IMR-90 (cell line): ENCODE data around the gene GCC1. TPM values are rescaled to one million over a fixed set of nuclear protein-coding genes. Genes with fewer than 3 reads are reported as not detected.

Experiments used
- ATAC-seq: fragments of 200-7000 bp; cut with Tn5 transposase; 2 replicates; pipeline ENCODE4 v1.9.1; 2020; ENCODE audit warnings: low read depth, mild to moderate bottlenecking, moderate library complexity
- BruUV-seq: library from RNA; stranded (reverse); fragments of 400-500 nt; replicated peaks from 2 replicates; lab custom pipeline; 2021; lab: Mats Ljungman, UMichigan
- CTCF ChIA-PET: fragments of 300-600 bp; formaldehyde crosslinking; extraction: SDS; loops from one replicate; lab custom pipeline; 2021; ENCODE audit warnings: antibody characterized with exemption; lab: Yijun Ruan, JAX
- POLR2A ChIA-PET: fragments of 300-600 bp; sonication (Branson Sonifier 250); formaldehyde crosslinking; loops from one replicate; lab custom pipeline; 2022; ENCODE audit warnings: antibody characterized with exemption; ENCODE audit not compliant: unreplicated experiment; lab: Charles Lee
- DNase-seq: peaks from one replicate; pipeline ENCODE4 v3.0.0; 2013
- H2AFZ ChIP-seq: replicated peaks from 2 replicates; pipeline ENCODE3; 2013; ENCODE audit warnings: low read length, mild to moderate bottlenecking; ENCODE audit not compliant: poor library complexity
- H2AK5ac ChIP-seq: 2 replicates; pipeline ENCODE4 v1.6.1; 2013; ENCODE audit warnings: low read depth, low read length, inconsistent platforms
- H2AK9ac ChIP-seq: replicated peaks from 2 replicates; pipeline ENCODE3; 2013; ENCODE audit warnings: mild to moderate bottlenecking, low read depth, low read length, moderate library complexity; ENCODE audit not compliant: poor library complexity
- H2BK120ac ChIP-seq: 2 replicates; pipeline ENCODE4 v1.6.1; 2013; ENCODE audit warnings: low read depth, low read length, inconsistent platforms
- H2BK15ac ChIP-seq: 3 replicates; pipeline ENCODE4 v1.6.1; 2013; ENCODE audit warnings: low read depth, low read length, inconsistent platforms
- H2BK20ac ChIP-seq: 2 replicates; pipeline ENCODE4 v1.6.1; 2013; ENCODE audit warnings: low read depth, mild to moderate bottlenecking, inconsistent platforms, low read length, moderate library complexity
- H2BK5ac ChIP-seq: 2 replicates; pipeline ENCODE4 v1.6.1; 2013; ENCODE audit warnings: mild to moderate bottlenecking, low read depth, low read length, inconsistent platforms; ENCODE audit not compliant: poor library complexity, severe bottlenecking
- H3K14ac ChIP-seq: replicated peaks from 2 replicates; pipeline ENCODE4 v1.6.1; 2013; ENCODE audit warnings: low read depth, low read length, inconsistent platforms
- H3K18ac ChIP-seq: 2 replicates; pipeline ENCODE4 v1.6.1; 2013; ENCODE audit warnings: low read depth, low read length, control low read depth
- H3K23ac ChIP-seq: 2 replicates; pipeline ENCODE4 v1.6.1; 2013; ENCODE audit warnings: low read depth, low read length, inconsistent platforms
- H3K27ac ChIP-seq: 2 replicates; pipeline ENCODE4 v1.5.1; 2013; ENCODE audit warnings: mild to moderate bottlenecking, control low read depth, low read length; ENCODE audit not compliant: insufficient read depth
- H3K27me3 ChIP-seq: 2 replicates; pipeline ENCODE4 v1.6.1; 2013; ENCODE audit warnings: low read length; ENCODE audit not compliant: control insufficient read depth, insufficient read depth
- H3K36me3 ChIP-seq: 2 replicates; pipeline ENCODE4 v1.6.1; 2013; ENCODE audit warnings: low read length, mixed read lengths; ENCODE audit not compliant: control insufficient read depth, insufficient read depth
- H3K4ac ChIP-seq: 2 replicates; pipeline ENCODE4 v1.6.1; 2013; ENCODE audit warnings: low read depth, low read length, inconsistent platforms
- H3K4me1 ChIP-seq: 2 replicates; pipeline ENCODE4 v1.6.1; 2013; ENCODE audit warnings: low read length, mixed read lengths; ENCODE audit not compliant: control insufficient read depth, insufficient read depth
- H3K4me2 ChIP-seq: 2 replicates; pipeline ENCODE4 v1.6.1; 2013; ENCODE audit warnings: low read depth, mild to moderate bottlenecking, control low read depth, low read length, moderate library complexity
- H3K4me3 ChIP-seq: 2 replicates; pipeline ENCODE4 v1.5.1; 2013; ENCODE audit warnings: low read depth, mild to moderate bottlenecking, control low read depth, low read length, moderate library complexity; ENCODE audit not compliant: insufficient read depth
- H3K56ac ChIP-seq: 2 replicates; pipeline ENCODE4 v1.6.1; 2013; ENCODE audit warnings: low read length, inconsistent platforms; ENCODE audit not compliant: insufficient read depth; ENCODE audit errors: extremely low read depth
- H3K79me1 ChIP-seq, 2 experiments: 2 replicates each; pipeline ENCODE4 v1.6.1; 2013; ENCODE audit warnings: low read length in 2 of 2, inconsistent platforms in 1 of 2, low read depth in 1 of 2
- H3K9ac ChIP-seq: 2 replicates; pipeline ENCODE4 v1.6.1; 2013; ENCODE audit warnings: low read depth, low read length, control low read depth
- H3K9me1 ChIP-seq: 2 replicates; pipeline ENCODE4 v1.6.1; 2013; ENCODE audit warnings: low read length, inconsistent platforms; ENCODE audit not compliant: insufficient read depth
- H3K9me3 ChIP-seq: 2 replicates; pipeline ENCODE4 v1.6.1; 2013; ENCODE audit warnings: low read length; ENCODE audit not compliant: control insufficient read depth, insufficient read depth
- H4K20me1 ChIP-seq: 2 replicates; pipeline ENCODE4 v1.6.1; 2013; ENCODE audit warnings: low read length, inconsistent platforms; ENCODE audit not compliant: insufficient read depth
- H4K5ac ChIP-seq: 2 replicates; pipeline ENCODE4 v1.6.1; 2013; ENCODE audit warnings: mild to moderate bottlenecking, low read depth, low read length, control low read depth
- H4K8ac ChIP-seq, 2 experiments: 2 replicates each; pipeline ENCODE4 v1.6.1; 2013; ENCODE audit warnings: low read depth in 2 of 2, low read length in 2 of 2, control low read depth in 1 of 2, inconsistent platforms in 1 of 2
- H4K91ac ChIP-seq: 2 replicates; pipeline ENCODE4 v1.6.1; 2013; ENCODE audit warnings: low read depth, low read length, inconsistent platforms; ENCODE audit not compliant: insufficient read depth
- BHLHE40 ChIP-seq: fragments of 150-350 bp; IDR thresholded peaks from 2 replicates; pipeline ENCODE4 v1.6.1; 2016; ENCODE audit warnings: mild to moderate bottlenecking, low read depth, low read length
- CEBPB ChIP-seq: IDR thresholded peaks from 2 replicates; pipeline ENCODE4 v1.6.1; 2012; ENCODE audit warnings: low read depth, low read length, improper control_type of control experiment
- CHD1 ChIP-seq: IDR thresholded peaks from 2 replicates; pipeline ENCODE4 v1.6.1; 2012; ENCODE audit warnings: low read depth, low read length, improper control_type of control experiment
- FOS ChIP-seq: fragments of 150-350 bp; IDR thresholded peaks from 2 replicates; pipeline ENCODE4 v1.6.1; 2016; ENCODE audit warnings: low read depth, low read length
- MAFK ChIP-seq: IDR thresholded peaks from 2 replicates; pipeline ENCODE4 v1.6.1; 2012; ENCODE audit warnings: low read depth, low read length, improper control_type of control experiment
- MAZ ChIP-seq: IDR thresholded peaks from 2 replicates; pipeline ENCODE4 v1.6.1; 2012; ENCODE audit warnings: low read depth, mild to moderate bottlenecking, low read length, improper control_type of control experiment, moderate library complexity, borderline replicate concordance
- MXI1 ChIP-seq: IDR thresholded peaks from 2 replicates; pipeline ENCODE4 v1.6.1; 2012; ENCODE audit warnings: low read depth, mild to moderate bottlenecking, low read length, moderate library complexity, borderline replicate concordance
- POLR2A ChIP-seq: IDR thresholded peaks from 2 replicates; pipeline ENCODE4 v1.6.1; 2012; ENCODE audit warnings: mild to moderate bottlenecking, low read depth, low read length
- RAD21 ChIP-seq: IDR thresholded peaks from 2 replicates; pipeline ENCODE4 v1.6.1; 2012; ENCODE audit warnings: low read length, improper control_type of control experiment
- RFX5 ChIP-seq: IDR thresholded peaks from 2 replicates; pipeline ENCODE4 v1.8.0; 2012; ENCODE audit warnings: low read depth, mild to moderate bottlenecking, low read length, moderate library complexity
- SMC3 ChIP-seq: fragments of 150-350 bp; IDR thresholded peaks from 2 replicates; pipeline ENCODE4 v1.6.1; 2016; ENCODE audit warnings: low read depth, mild to moderate bottlenecking, antibody characterized with exemption, low read length, moderate library complexity
- WGBS, 2 experiments: methylation state at CpG; one replicate each; pipeline versions ENCODE4 v1.1.5 to v1.1.7; 2013; ENCODE audit warnings: missing lambda C conversion rate in 2 of 2; ENCODE audit not compliant: insufficient read length in 1 of 2; ENCODE audit errors: extremely low coverage in 2 of 2; 5-methylcytosine and 5-hydroxymethylcytosine counted together
- dilution Hi-C: fragments of 300-500 bp; cut with HindIII; formaldehyde crosslinking; loops from one replicate; pipeline ENCODE4 v1.14.3; 2018; ENCODE audit warnings: low sequenced_read_pairs; ENCODE audit not compliant: unreplicated experiment
- in situ Hi-C: fragments of 300-500 bp; cut with MboI; formaldehyde crosslinking; loops from 3 replicates; pipeline ENCODE4 v1.14.3; 2019; ENCODE audit warnings: low sequenced_read_pairs, inconsistent platforms, mixed read lengths
- intact Hi-C: fragments of 100-400 bp; cut with micrococcal nuclease; formaldehyde crosslinking; loops from 2 replicates; pipeline ENCODE4 v1.10.0; 2022
- polyA plus RNA-seq, 3 experiments: library from polyadenylated mRNA; depleted of rRNA; stranded (reverse); fragments of >200 nt; gene quantifications; 2 replicates each; pipeline ENCODE4 v1.2.3, GENCODE V29; 2012; ENCODE audit warnings: low replicate concordance in 1 of 3
- total RNA-seq: library from RNA; depleted of rRNA; stranded (reverse); fragments of >200 nt; gene quantifications from 2 replicates; pipeline ENCODE4 v1.2.3, GENCODE V29; 2012; rRNA removed
- TF ChIP-seq, protein P1 (sequence below): fragments of 150-350 bp; IDR thresholded peaks from 2 replicates; pipeline ENCODE4 v1.6.1; 2017; ENCODE audit warnings: mild to moderate bottlenecking, antibody characterized with exemption, low read length, low read depth

GCC1 gene
- total and polyA plus RNA-seq, 2 of the 4 experiments (the other 2 are of a cell fraction): 6.1 to 22.9 TPM

DNA sequence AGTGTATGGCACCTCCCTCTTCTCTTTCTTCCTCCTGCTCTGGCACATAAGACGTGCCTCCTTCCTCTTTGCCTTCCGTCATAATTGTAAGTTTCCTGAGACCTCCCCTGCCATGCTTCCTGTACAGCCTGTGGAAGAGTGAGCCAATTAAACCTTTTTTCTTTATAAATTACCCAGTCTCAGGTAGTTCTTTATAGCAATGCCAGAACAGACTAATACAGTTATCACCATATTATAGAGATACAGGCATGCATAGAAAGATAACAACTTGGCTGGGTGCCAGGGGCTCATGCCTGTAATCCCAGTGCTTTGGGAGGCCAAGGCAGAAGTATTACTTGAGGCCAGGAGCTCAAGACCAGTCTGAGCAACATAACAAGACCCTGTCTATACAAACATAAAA, 53.2 kb downstream of the GCC1 start:
- H2AK9ac ChIP-seq: no peak overlapping the region
- no peak overlapping the region for H2AFZ ChIP-seq
- peaks cover 22% of the 10 kb centered on the region for H3K27me3 ChIP-seq
- H3K36me3 ChIP-seq: no peaks in the 10 kb centered on the region
- intact Hi-C loops: no loop called here
- no peak overlapping the region for H3K14ac ChIP-seq
- H3K18ac ChIP-seq: no peak overlapping the region
- H4K91ac ChIP-seq: no peak overlapping the region
- in situ Hi-C loops: no loop called here
- no TSS peak for BruUV-seq
- no peak overlapping the region for H3K23ac ChIP-seq
- H2BK5ac ChIP-seq: no peak overlapping the region
- no peak overlapping the region for H2AK5ac ChIP-seq
- H4K20me1 ChIP-seq: no peaks in the 10 kb centered on the region
- H3K4me1 ChIP-seq: no peaks in the 10 kb centered on the region
- no peak overlapping the region for H3K56ac ChIP-seq
- no peak overlapping the region for H3K4ac ChIP-seq
- TF ChIP-seq FOS (no peak), MAZ (no peak), CHD1 (no peak), MAFK (no peak), RFX5 (no peak), BHLHE40 (no peak), MXI1 (no peak), POLR2A (no peak), SMC3 (no peak), CEBPB (no peak), RAD21 (no peak)
- TF ChIP-seq, protein P1, sequence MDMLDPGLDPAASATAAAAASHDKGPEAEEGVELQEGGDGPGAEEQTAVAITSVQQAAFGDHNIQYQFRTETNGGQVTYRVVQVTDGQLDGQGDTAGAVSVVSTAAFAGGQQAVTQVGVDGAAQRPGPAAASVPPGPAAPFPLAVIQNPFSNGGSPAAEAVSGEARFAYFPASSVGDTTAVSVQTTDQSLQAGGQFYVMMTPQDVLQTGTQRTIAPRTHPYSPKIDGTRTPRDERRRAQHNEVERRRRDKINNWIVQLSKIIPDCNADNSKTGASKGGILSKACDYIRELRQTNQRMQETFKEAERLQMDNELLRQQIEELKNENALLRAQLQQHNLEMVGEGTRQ: no peak
- no peak overlapping the region for H3K4me2 ChIP-seq
- H3K9me1 ChIP-seq: no peaks in the 10 kb centered on the region
- H2BK20ac ChIP-seq: no peak overlapping the region
- H4K5ac ChIP-seq: no peak overlapping the region
- no peaks in the 10 kb centered on the region for H3K79me1 ChIP-seq
- ChIA-PET CTCF (no interaction called here), POLR2A (no interaction called here)
- H2BK15ac ChIP-seq: no peak overlapping the region
- H3K4me3 ChIP-seq: no peak overlapping the region
- WGBS, 2 experiments: no CpG with 5 or more reads among the region's 2 CpGs
- H4K8ac ChIP-seq: no peak overlapping the region
- dilution Hi-C loops: no loop called here
- no peak overlapping the region for H3K9ac ChIP-seq
- DNase-seq (no peak), ATAC-seq (no peak)
- no peak overlapping the region for H3K27ac ChIP-seq
- no peaks in the 10 kb centered on the region for H3K9me3 ChIP-seq
- H2BK120ac ChIP-seq: no peak overlapping the region

Other genes starting within 250 kb of the GCC1 start
- 13.1 and 20.0 TPM in 2 replicates for gene ZNF800, start 192.9 kb downstream of the GCC1 start, total RNA-seq
- 6.9 TPM in 2 replicates for gene ZNF800, start 192.9 kb downstream of the GCC1 start, polyA plus RNA-seq (2012; rRNA removed)
- 113 and 128 TPM in 2 replicates for gene ARF5, start 2.8 kb upstream of the GCC1 start, total RNA-seq
- gene ARF5, start 2.8 kb upstream of the GCC1 start, polyA plus RNA-seq (2012; rRNA removed): 274 and 288 TPM in 2 replicates
- 0.18 and 0.83 TPM in 2 replicates for gene FSCN3, start 8.1 kb upstream of the GCC1 start, total RNA-seq
- gene FSCN3, start 8.1 kb upstream of the GCC1 start, polyA plus RNA-seq (2012; rRNA removed): 0.86 and 1.5 TPM in 2 replicates
- not detected in 2 replicates for gene PAX4, start 32.5 kb upstream of the GCC1 start, total RNA-seq
- not detected in 2 replicates for gene PAX4, start 32.5 kb upstream of the GCC1 start, polyA plus RNA-seq (2012; rRNA removed)
- gene SND1, start 66.6 kb upstream of the GCC1 start, total RNA-seq: 246 and 294 TPM in 2 replicates
- 154 TPM in 2 replicates for gene SND1, start 66.6 kb upstream of the GCC1 start, polyA plus RNA-seq (2012; rRNA removed)